ENCODE results near the gene KCNE3.

DNA sequence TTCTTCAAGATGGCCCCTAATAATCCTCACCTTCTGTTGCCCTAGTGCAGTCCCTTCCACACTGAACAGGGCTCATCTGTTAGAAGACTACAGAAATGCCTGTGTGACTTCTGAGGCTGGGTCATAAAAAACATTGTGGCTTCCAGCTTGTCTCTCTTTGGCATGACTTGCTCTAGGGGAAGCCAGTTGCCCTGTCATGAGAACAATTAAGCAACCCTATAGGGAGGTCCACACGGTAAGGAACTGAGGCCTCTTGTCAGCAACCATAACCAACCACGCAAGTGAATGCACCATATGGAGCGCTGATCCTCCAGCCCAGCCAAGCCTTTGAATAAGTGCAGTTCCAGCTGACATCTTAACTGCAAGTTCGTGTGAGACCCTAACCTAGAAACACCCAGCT is 23.6 kb upstream of the KCNE3 start:
- TF ChIP-seq, protein P1, sequence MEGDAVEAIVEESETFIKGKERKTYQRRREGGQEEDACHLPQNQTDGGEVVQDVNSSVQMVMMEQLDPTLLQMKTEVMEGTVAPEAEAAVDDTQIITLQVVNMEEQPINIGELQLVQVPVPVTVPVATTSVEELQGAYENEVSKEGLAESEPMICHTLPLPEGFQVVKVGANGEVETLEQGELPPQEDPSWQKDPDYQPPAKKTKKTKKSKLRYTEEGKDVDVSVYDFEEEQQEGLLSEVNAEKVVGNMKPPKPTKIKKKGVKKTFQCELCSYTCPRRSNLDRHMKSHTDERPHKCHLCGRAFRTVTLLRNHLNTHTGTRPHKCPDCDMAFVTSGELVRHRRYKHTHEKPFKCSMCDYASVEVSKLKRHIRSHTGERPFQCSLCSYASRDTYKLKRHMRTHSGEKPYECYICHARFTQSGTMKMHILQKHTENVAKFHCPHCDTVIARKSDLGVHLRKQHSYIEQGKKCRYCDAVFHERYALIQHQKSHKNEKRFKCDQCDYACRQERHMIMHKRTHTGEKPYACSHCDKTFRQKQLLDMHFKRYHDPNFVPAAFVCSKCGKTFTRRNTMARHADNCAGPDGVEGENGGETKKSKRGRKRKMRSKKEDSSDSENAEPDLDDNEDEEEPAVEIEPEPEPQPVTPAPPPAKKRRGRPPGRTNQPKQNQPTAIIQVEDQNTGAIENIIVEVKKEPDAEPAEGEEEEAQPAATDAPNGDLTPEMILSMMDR (conservative IDR thresholded peaks at IDR 0.05; ENCODE audit: low read depth, low read length): no peak
- no peak for TF ChIP-seq EZH2 (IDR thresholded peaks at IDR 0.05; ENCODE audit: borderline replicate concordance, low read depth, low read length, poor library complexity, severe bottlenecking)
